NB4 (cell line): ENCODE results near the gene SIRT6.
"Not testable (repeated sequence)": the region's sequence is repeated elsewhere in the genome, so short reads cannot be mapped to it uniquely, and the experiment has no call there.

Source experiments
- DNase-seq: peaks from one replicate; pipeline ENCODE4 v3.0.0; 2010; ENCODE audit warnings: low read depth
- H3K4me3 ChIP-seq: one replicate; pipeline ENCODE4 v1.5.1; 2011; ENCODE audit warnings: mild to moderate bottlenecking, low read depth, low read length, moderate library complexity
- MYC ChIP-seq: IDR thresholded peaks from 2 replicates; pipeline ENCODE4 v1.6.1; 2011; ENCODE audit warnings: low read depth, low read length
- POLR2A ChIP-seq: IDR thresholded peaks from 2 replicates; pipeline ENCODE4 v1.6.1; 2011; ENCODE audit warnings: mild to moderate bottlenecking; ENCODE audit not compliant: insufficient read length; ENCODE audit errors: extremely low read depth
- TF ChIP-seq, protein P1 (sequence below): IDR thresholded peaks from one replicate; pipeline ENCODE4 v1.5.1; 2012; ENCODE audit warnings: low read depth, low read length
- TF ChIP-seq, protein P2 (sequence below): IDR thresholded peaks from 2 replicates; pipeline ENCODE4 v1.6.1; 2011; ENCODE audit warnings: low read depth, low read length

The SIRT6 gene

DNA sequence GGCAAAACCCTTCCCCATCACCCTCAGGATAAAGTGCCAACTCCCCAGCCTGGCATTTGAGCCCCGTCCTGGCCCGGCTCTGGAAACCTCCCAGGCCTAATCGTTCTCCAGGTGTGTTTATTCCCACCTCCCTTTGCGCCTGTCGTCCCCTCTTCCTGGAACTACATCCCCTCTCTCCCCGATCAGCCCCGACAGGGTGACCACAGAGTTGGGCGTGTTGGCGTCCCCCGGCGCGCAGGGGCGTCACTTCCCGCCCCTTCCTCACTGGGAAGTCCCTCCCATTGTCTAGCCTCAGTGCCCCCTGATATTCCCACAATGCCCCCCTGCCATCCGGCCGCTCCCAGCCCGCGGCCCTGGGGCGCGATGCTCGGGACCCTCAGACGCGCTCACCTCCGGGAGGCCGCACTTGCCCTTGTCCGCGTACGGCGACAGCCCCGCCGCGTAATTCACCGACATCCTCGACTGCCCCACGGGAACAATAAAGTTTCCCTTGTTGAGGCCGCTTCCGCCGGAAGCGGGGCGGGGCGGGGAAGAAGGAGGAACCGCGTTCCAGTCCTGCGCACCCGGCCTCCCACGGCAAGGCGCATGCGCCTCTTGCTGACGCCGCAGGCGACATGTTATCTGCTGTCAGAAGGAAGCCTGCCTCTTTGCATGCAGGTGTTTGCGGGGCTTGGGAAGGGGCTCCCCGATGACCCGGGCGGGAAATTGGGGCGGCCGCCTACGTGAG is at the start of gene SIRT6, which contains the start of gene ANKRD24:
SIRT6 (minus strand) TSS at position 480 of the 727 bp plus-strand sequence; CDS start at position 456, 24 bp downstream.
ANKRD24 (plus strand) TSS at position 606 of the 727 bp plus-strand sequence. CDS start 3,737 bp downstream, outside the sequence.
- DNase-seq, result peak; percentile 93
- TF ChIP-seq MYC (peak; percentile 64), POLR2A (peak; percentile 50)
- TF ChIP-seq, protein P1, sequence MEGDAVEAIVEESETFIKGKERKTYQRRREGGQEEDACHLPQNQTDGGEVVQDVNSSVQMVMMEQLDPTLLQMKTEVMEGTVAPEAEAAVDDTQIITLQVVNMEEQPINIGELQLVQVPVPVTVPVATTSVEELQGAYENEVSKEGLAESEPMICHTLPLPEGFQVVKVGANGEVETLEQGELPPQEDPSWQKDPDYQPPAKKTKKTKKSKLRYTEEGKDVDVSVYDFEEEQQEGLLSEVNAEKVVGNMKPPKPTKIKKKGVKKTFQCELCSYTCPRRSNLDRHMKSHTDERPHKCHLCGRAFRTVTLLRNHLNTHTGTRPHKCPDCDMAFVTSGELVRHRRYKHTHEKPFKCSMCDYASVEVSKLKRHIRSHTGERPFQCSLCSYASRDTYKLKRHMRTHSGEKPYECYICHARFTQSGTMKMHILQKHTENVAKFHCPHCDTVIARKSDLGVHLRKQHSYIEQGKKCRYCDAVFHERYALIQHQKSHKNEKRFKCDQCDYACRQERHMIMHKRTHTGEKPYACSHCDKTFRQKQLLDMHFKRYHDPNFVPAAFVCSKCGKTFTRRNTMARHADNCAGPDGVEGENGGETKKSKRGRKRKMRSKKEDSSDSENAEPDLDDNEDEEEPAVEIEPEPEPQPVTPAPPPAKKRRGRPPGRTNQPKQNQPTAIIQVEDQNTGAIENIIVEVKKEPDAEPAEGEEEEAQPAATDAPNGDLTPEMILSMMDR, result no peak
- TF ChIP-seq, protein P2, sequence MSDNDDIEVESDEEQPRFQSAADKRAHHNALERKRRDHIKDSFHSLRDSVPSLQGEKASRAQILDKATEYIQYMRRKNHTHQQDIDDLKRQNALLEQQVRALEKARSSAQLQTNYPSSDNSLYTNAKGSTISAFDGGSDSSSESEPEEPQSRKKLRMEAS, result peak; percentile 81

DNA sequence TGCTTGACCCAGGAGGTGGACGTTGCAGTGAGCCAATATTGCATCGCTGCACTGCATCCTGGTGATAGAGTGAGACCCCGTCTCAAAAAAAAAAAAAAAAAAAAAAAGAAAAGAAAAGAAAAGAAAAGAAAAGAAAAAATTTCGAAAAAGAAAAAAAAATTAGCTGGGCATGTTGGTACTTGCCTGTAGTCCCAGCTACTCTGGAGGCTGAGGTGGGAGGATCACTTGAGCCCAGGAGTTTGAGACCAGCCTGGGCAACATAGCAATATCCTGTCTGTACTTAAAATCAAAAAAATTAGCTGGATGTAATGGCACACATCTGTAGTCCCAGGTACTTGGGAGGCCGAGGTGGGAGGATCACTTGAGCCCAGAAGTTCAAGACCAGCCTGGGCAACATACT is 49.8 kb upstream of the SIRT6 start:
- H3K4me3 ChIP-seq, DNase-seq: not testable (repeated sequence)

More for the DNA sequence above, at the start of gene SIRT6, which contains the start of gene ANKRD24:
- peak within 1 kb of the TSS; percentile 80 for H3K4me3 ChIP-seq

DNA sequence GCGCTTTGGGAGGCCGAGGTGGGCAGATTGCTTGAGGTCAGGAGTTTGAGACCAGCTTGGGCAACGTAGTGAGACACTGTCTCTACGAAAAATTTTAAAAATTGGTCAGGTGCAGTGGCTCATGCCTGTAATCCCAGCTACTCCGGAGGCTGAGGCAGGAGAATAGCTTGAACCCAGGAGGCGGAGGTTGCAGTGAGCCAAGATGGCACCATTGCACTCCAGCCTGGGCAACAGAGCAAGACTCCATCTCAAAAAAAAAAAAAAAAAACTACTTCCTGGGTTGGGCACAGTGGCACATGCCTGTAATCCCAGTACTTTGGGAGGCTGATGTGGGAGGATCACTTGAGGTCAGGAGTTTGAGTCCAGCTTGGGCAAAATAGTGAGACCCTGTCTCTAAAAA is 49.2 kb upstream of the SIRT6 start:
- not testable (repeated sequence) for H3K4me3 ChIP-seq, DNase-seq

DNA sequence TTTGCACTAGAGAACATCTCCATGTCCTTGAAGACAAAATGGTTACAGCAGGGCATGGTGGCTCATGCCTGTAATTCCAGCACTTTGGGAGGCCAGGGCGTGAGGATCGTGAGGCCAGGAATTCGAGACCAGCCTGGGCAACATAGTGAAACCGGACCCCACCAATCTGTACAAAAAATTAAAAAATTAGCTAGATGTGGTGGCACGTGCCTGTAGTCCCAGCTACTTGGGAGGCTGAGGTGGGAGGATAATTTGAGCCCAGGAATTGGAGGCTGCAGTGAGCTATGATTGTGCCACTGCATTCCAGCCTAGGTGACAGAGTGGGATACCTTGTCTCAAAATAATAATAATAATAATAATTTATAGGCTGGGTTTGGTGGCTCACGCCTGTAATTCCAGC is 47.9 kb upstream of the SIRT6 start:
- H3K4me3 ChIP-seq, DNase-seq: not testable (repeated sequence)

DNA sequence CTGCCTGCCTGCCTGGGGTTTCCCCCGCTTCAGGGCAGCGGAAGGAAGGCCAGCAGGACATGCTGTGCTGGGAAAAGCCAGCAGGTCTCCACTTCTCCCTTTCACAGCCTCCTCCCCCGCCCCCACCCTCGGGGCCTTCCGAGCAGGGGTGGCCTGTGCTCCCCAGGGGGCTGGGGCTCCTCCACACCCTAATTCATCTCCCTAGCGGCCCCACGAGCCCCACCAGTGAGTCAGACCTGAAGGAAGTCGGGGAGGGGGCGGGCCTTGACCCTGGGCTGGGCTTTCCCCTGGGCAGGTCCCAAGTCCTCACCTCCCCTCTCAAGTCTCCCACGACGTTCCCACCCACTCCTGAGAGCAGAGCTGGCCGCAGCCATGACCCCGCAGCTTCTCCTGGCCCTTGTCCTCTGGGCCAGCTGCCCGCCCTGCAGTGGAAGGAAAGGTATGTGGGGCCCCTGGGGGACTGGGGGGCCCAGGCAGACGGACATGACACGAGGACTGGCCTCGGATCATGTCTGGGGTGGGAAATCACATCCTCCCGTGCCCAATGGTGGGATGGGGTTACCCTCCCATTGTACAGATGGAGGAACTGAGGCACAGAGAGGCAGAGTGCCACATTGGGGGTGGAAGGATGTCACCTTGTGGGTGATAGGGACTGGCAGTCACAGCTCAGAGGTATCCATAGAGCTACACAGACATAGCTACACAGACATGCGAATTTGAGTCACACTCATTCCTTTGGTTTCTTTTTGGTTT is 47.0 kb upstream of the SIRT6 start, which contains the start of gene EBI3:
EBI3 (plus strand) TSS at position 345 of the 753 bp plus-strand sequence; CDS start at position 373, 28 bp downstream.
- TF ChIP-seq POLR2A (no peak), MYC (no peak)
- TF ChIP-seq, protein P1, result no peak
- TF ChIP-seq, protein P2, result no peak
- peak; percentile 90 for DNase-seq
- H3K4me3 ChIP-seq, result no peak within 1 kb of the TSS

DNA sequence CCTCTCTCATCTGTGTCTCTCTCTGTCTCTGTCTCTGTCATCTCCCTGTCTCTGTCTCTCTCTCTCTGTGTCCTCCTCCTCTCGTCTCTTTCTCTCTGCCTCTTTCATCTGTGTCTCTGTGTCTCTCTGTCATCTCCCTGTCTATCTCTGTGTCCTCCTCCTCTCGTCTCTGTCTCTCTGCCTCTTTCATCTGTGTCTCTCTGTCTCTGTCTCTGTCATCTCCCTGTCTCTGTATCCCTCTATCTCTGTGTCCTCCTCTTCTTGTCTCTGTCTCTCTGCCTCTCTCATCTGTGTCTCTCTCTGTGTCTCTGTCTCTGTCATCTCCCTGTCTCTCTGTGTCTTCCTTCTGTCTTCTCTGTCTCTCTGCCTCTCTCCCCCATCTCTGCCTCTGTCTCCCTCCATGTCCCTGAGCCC is 46.4 kb upstream of the SIRT6 start:
- no peak for DNase-seq
- TF ChIP-seq, protein P1, result no peak
- TF ChIP-seq, protein P2, result no peak
- TF ChIP-seq POLR2A (no peak), MYC (no peak)
- H3K4me3 ChIP-seq, result no peak overlapping the region

DNA sequence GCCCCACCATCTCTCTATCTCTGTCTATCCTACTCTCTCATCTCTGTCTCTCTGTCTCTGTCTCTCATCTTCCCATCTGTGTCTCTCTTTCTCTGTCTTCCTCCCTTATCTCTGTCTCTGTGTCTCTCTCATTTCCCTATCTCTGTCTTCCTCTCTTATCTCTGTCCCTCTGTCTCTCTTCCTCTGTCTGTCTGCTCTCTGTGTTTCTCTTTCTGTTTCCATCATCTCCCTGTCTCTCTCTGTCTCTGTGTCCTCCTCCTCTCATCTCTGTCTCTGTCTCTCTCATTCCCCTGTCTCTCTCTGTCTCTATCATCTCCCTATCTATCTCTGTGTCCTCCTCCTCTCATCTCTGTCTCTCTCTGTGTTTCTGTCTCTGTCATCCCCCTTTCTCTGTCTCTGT is 45.4 kb upstream of the SIRT6 start:
- no peak for TF ChIP-seq POLR2A
- no peak for TF ChIP-seq MYC
- TF ChIP-seq, protein P1, result no peak
- H3K4me3 ChIP-seq, result no peak overlapping the region
- DNase-seq, result no peak
